ENCODE data around the gene GRM1.

DNA sequence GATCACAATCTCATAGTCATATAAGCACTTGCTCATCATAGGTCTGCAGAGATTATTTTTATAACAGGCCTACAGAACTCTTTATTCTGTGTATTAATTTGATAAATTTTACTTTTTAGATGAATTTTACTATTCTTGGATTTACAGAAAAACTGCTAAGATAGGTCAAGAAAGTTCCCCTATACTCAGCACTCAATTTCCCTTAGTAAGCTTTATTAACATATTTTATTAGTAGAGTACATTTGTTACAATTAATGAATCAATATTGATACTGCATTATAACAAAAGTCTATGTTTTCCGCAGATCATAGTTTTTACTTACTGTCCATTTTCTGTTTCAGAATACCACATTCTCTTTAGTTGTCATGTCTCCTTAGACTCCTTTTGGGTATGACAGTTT, 148.9 kb downstream of the GRM1 start:
- TF ChIP-seq ZFP36 (IDR thresholded peaks at IDR 0.05; ENCODE audit: low read depth, low read length, partially characterized antibody) (no peak), ZNF274 (IDR thresholded peaks at IDR 0.05; ENCODE audit: borderline replicate concordance, low read depth, low read length) (no peak), BDP1 (IDR thresholded peaks at IDR 0.05; ENCODE audit: insufficient read depth, insufficient read length) (no peak), ELF2 (CRISPR knock-in tag; IDR thresholded peaks at IDR 0.05) (no peak), CTCF (IDR thresholded peaks at IDR 0.05 in 2 of 3, conservative IDR thresholded peaks at IDR 0.05 in 1 of 3; ENCODE audit: insufficient read depth in 2 of 3, low read depth in 1 of 3, low read length in 3 of 3) (no peak)
- TF ChIP-seq, protein P1, sequence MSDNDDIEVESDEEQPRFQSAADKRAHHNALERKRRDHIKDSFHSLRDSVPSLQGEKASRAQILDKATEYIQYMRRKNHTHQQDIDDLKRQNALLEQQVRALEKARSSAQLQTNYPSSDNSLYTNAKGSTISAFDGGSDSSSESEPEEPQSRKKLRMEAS (CRISPR knock-in tag; IDR thresholded peaks at IDR 0.05): no peak
